ENCODE results near the gene STK32C.

The STK32C gene

GRCh38 chr10:132250481-132251475 is 57.0 kb downstream of the STK32C start:
- DNase-seq (ENCODE audit: extremely low read depth in 1 of 2, low read depth in 1 of 2): no peak

GRCh38 chr10:132249824-132250375 is 57.9 kb downstream of the STK32C start:
- no peak for DNase-seq (ENCODE audit: extremely low read depth in 1 of 2, low read depth in 1 of 2)

- DNase-seq (ENCODE audit: extremely low read depth in 1 of 2, low read depth in 1 of 2): no peak
These were observed 58.5 kb downstream of the STK32C start for GRCh38 chr10:132249226-132249724.

GRCh38 chr10:132248455-132249225 is 59.1 kb downstream of the STK32C start:
- peak in 1 of 2 donors; percentile 50 for DNase-seq (ENCODE audit: extremely low read depth in 1 of 2, low read depth in 1 of 2)

GRCh38 chr10:132247943-132248342 is 59.8 kb downstream of the STK32C start:
- no peak for DNase-seq (ENCODE audit: extremely low read depth in 1 of 2, low read depth in 1 of 2)

- DNase-seq (ENCODE audit: extremely low read depth in 1 of 2, low read depth in 1 of 2): no peak
These were observed 61.5 kb downstream of the STK32C start for GRCh38 chr10:132246296-132246695.

- DNase-seq (ENCODE audit: extremely low read depth in 1 of 2, low read depth in 1 of 2): no peak
These were observed 62.7 kb downstream of the STK32C start for GRCh38 chr10:132245056-132245455.

GRCh38 chr10:132243626-132244025 is 64.1 kb downstream of the STK32C start:
- DNase-seq (ENCODE audit: extremely low read depth in 1 of 2, low read depth in 1 of 2): no peak

- no peak for DNase-seq (ENCODE audit: extremely low read depth in 1 of 2, low read depth in 1 of 2)
These were observed 64.6 kb downstream of the STK32C start for GRCh38 chr10:132243141-132243540.

GRCh38 chr10:132242103-132242840 is 65.5 kb downstream of the STK32C start:
- DNase-seq (ENCODE audit: extremely low read depth in 1 of 2, low read depth in 1 of 2): no peak

GRCh38 chr10:132241496-132241895 is 66.3 kb downstream of the STK32C start:
- no peak for DNase-seq (ENCODE audit: extremely low read depth in 1 of 2, low read depth in 1 of 2)

- DNase-seq (ENCODE audit: extremely low read depth in 1 of 2, low read depth in 1 of 2): no peak
These were observed 66.7 kb downstream of the STK32C start for GRCh38 chr10:132241086-132241485.

GRCh38 chr10:132240581-132240980 is 67.2 kb downstream of the STK32C start:
- no peak for DNase-seq (ENCODE audit: extremely low read depth in 1 of 2, low read depth in 1 of 2)

- DNase-seq (ENCODE audit: extremely low read depth in 1 of 2, low read depth in 1 of 2): no peak
These were observed 67.6 kb downstream of the STK32C start for GRCh38 chr10:132240156-132240555.

GRCh38 chr10:132239126-132240031 is 68.4 kb downstream of the STK32C start:
- DNase-seq (ENCODE audit: extremely low read depth in 1 of 2, low read depth in 1 of 2): no peak

GRCh38 chr10:132238371-132239125 is 69.2 kb downstream of the STK32C start:
- no peak for DNase-seq (ENCODE audit: extremely low read depth in 1 of 2, low read depth in 1 of 2)

GRCh38 chr10:132237871-132238270 is 69.9 kb downstream of the STK32C start:
- no peak for DNase-seq (ENCODE audit: extremely low read depth in 1 of 2, low read depth in 1 of 2)

- DNase-seq (ENCODE audit: extremely low read depth in 1 of 2, low read depth in 1 of 2): no peak
These were observed 70.4 kb downstream of the STK32C start for GRCh38 chr10:132237396-132237795.

GRCh38 chr10:132236881-132237280 is 70.9 kb downstream of the STK32C start:
- DNase-seq (ENCODE audit: extremely low read depth in 1 of 2, low read depth in 1 of 2): no peak

Measured in stimulated activated CD8-positive, alpha-beta memory T cell treated with anti-CD3 and anti-CD28 coated beads, Interleukin-7, amount 100 ng/mL, for 48 hours (primary cell).